RWPE1 (cell line): ENCODE measurements around the gene TMSB10.
"Not testable (repeated sequence)": the region's sequence is repeated elsewhere in the genome, so short reads cannot be mapped to it uniquely, and the experiment has no call there.

Source experiments
- CTCF ChIA-PET: fragments of 350-600 bp; sonication (Branson Sonifier 250); formaldehyde crosslinking; extraction: SDS; loops from one replicate; lab custom pipeline; 2021; lab: Yijun Ruan, JAX
- POLR2A ChIA-PET: fragments of 400-600 bp; formaldehyde crosslinking; extraction: SDS; loops from one replicate; lab custom pipeline; 2020; ENCODE audit warnings: antibody characterized with exemption; ENCODE audit not compliant: low non-redundant PET; lab: Yijun Ruan, JAX
- DNase-seq: peaks from one replicate; pipeline ENCODE4 v3.0.0; 2012; ENCODE audit warnings: low spot score
- H3K27ac ChIP-seq: fragments of 450-650 bp; 2 replicates; pipeline ENCODE4 v1.5.1; 2017
- CTCF ChIP-seq: fragments of 450-650 bp; conservative IDR thresholded peaks from 2 replicates; pipeline ENCODE4 v1.5.1; 2017; ENCODE audit warnings: low read depth, mild to moderate bottlenecking

Gene TMSB10

GRCh38 chr2:84914334-84914733, 8.9 kb downstream of the TMSB10 start:
- POLR2A ChIA-PET, result no interaction called here
- DNase-seq, result no peak
- CTCF ChIA-PET, result no interaction called here
- no peak overlapping the region for H3K27ac ChIP-seq
- no peak for TF ChIP-seq CTCF

GRCh38 chr2:84915675-84916074, 10.2 kb downstream of the TMSB10 start:
- DNase-seq, H3K27ac ChIP-seq, POLR2A ChIA-PET: not testable (repeated sequence)
- CTCF ChIA-PET, result interaction anchor here (0.6 kb wide), 1 partner anchor 33 kb away, joined by 3 read pairs; no protein-coding TSS in a partner anchor

- ChIA-PET POLR2A (interaction anchor here (0.9 kb wide), 1 partner anchor 11 kb away, joined by 3 read pairs; no protein-coding TSS in a partner anchor), CTCF (interaction anchor here (1.2 kb wide), 1 partner anchor 8 kb away, joined by 8 read pairs; no protein-coding TSS in a partner anchor)
- not testable (repeated sequence) for DNase-seq, H3K27ac ChIP-seq
These were observed 12.4 kb downstream of the TMSB10 start for GRCh38 chr2:84917821-84918220.

GRCh38 chr2:84918430-84918829, 13.0 kb downstream of the TMSB10 start:
- no peak for TF ChIP-seq CTCF
- CTCF ChIA-PET, result interaction anchor here (0.6 kb wide), 1 partner anchor 12 kb away, joined by 4 read pairs; no protein-coding TSS in a partner anchor
- POLR2A ChIA-PET, result interaction anchor here (0.9 kb wide), 1 partner anchor 11 kb away, joined by 3 read pairs; no protein-coding TSS in a partner anchor
- H3K27ac ChIP-seq, result peak overlapping the region; percentile 98
- DNase-seq, result no peak

- CTCF ChIA-PET, result interaction anchor here (1.8 kb wide), 1 partner anchor 31 kb away, joined by 4 read pairs; no protein-coding TSS in a partner anchor
- no peak for TF ChIP-seq CTCF
- peak; percentile 80 for DNase-seq
- POLR2A ChIA-PET, result interaction anchor here (0.6 to 1.7 kb wide), 2 partner anchors 13 to 29 kb away, joined by 11 to 15 read pairs; no protein-coding TSS in a partner anchor
- H3K27ac ChIP-seq, result peak overlapping the region; percentile 98
These were observed 14.6 kb downstream of the TMSB10 start for GRCh38 chr2:84919885-84920580.

GRCh38 chr2:84923009-84923408, 17.6 kb downstream of the TMSB10 start:
- DNase-seq, result no peak
- H3K27ac ChIP-seq, result peak overlapping the region; percentile 57; the same call in 1 of the 2 replicates
- CTCF ChIA-PET, result no interaction called here
- POLR2A ChIA-PET, result no interaction called here
- no peak for TF ChIP-seq CTCF

- DNase-seq, result peak; percentile 45
- POLR2A ChIA-PET, result no interaction called here
- peak overlapping the region; percentile 98 for H3K27ac ChIP-seq
- CTCF ChIA-PET, result interaction anchor here (0.6 to 2.1 kb wide), 11 partner anchors 7 to 365 kb away, joined by 3 to 20 read pairs (median 7); partner anchors contain the start of gene TMSB10
- no peak for TF ChIP-seq CTCF
These were observed 19.0 kb downstream of the TMSB10 start for GRCh38 chr2:84924173-84925106.
